Upper lobe of left lung (tissue), 4 donors: ENCODE data around the gene TBCA.

ENCODE experiments used
- POLR2A ChIP-seq, 4 donors: fragments of 450-650 bp; IDR thresholded peaks; one replicate each; pipeline ENCODE4 v1.5.1; 2016 to 2017; ENCODE audit warnings: antibody characterized with exemption in 4 of 4, mild to moderate bottlenecking in 2 of 4
- POLR2AphosphoS5 ChIP-seq, 2 donors: sonication (generic); formaldehyde crosslinking; IDR thresholded peaks; one replicate each; pipeline ENCODE4 v1.5.1; 2017; ENCODE audit warnings: antibody characterized with exemption in 2 of 2
- TF ChIP-seq, protein P1 (sequence below), 6 experiments: fragments of 450-650 bp in 4 of 6; fragments of 200-600 bp in 2 of 6; sonication (generic) in 2 of 6; IDR thresholded peaks; one replicate each; pipeline ENCODE4 v1.5.1; 2016 to 2019; ENCODE audit warnings: antibody characterized with exemption in 6 of 6

GRCh38 chr5:77816686-77817085 is 40.5 kb upstream of the TBCA start:
- TF ChIP-seq POLR2A (IDR thresholded peaks at IDR 0.05) (no peak), POLR2AphosphoS5 (IDR thresholded peaks at IDR 0.05) (no peak)
- TF ChIP-seq, protein P1, sequence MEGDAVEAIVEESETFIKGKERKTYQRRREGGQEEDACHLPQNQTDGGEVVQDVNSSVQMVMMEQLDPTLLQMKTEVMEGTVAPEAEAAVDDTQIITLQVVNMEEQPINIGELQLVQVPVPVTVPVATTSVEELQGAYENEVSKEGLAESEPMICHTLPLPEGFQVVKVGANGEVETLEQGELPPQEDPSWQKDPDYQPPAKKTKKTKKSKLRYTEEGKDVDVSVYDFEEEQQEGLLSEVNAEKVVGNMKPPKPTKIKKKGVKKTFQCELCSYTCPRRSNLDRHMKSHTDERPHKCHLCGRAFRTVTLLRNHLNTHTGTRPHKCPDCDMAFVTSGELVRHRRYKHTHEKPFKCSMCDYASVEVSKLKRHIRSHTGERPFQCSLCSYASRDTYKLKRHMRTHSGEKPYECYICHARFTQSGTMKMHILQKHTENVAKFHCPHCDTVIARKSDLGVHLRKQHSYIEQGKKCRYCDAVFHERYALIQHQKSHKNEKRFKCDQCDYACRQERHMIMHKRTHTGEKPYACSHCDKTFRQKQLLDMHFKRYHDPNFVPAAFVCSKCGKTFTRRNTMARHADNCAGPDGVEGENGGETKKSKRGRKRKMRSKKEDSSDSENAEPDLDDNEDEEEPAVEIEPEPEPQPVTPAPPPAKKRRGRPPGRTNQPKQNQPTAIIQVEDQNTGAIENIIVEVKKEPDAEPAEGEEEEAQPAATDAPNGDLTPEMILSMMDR (IDR thresholded peaks at IDR 0.05) = no peak
